SK-N-SH (cell line): ENCODE measurements around the gene ANO6. TPM values are rescaled to one million over a fixed set of nuclear protein-coding genes. Genes with fewer than 3 reads are reported as not detected.

Source experiments
- CTCF ChIA-PET: fragments of 300-600, 350-600 bp; formaldehyde crosslinking; extraction: SDS; loops from one replicate; lab custom pipeline; 2021; lab: Yijun Ruan, JAX
- POLR2A ChIA-PET: fragments of 350-600 bp; sonication (Branson Sonifier 250); formaldehyde crosslinking; extraction: SDS; loops from one replicate; lab custom pipeline; 2020; ENCODE audit warnings: antibody characterized with exemption, inconsistent platforms; lab: Yijun Ruan, JAX
- DNase-seq: peaks from one replicate; pipeline ENCODE4 v3.0.0; 2012
- H2AFZ ChIP-seq: fragments of 200-600 bp; sonication (generic); 2 replicates; pipeline ENCODE4 v1.8.1; 2016; ENCODE audit warnings: antibody characterized with exemption, mild to moderate bottlenecking, low read depth
- H3F3A ChIP-seq: fragments of 200-600 bp; sonication (generic); replicated peaks from 2 replicates; pipeline ENCODE3; 2016; ENCODE audit warnings: antibody characterized with exemption, mild to moderate bottlenecking; ENCODE audit not compliant: insufficient read depth
- H3K27ac ChIP-seq, 2 experiments: fragments of 200-500 bp in 1 of 2; fragments of 200-600 bp in 1 of 2; sonication (Bioruptor generic) in 1 of 2; sonication (generic), shearing (Covaris generic) in 1 of 2; 2 replicates each; pipeline versions ENCODE4 v1.5.1 to v1.6.1; 2014 to 2016; ENCODE audit warnings: low read depth in 2 of 2, inconsistent platforms in 1 of 2, low read length in 1 of 2, mild to moderate bottlenecking in 1 of 2, mixed read lengths in 1 of 2
- H3K27me3 ChIP-seq: fragments of 200-600 bp; sonication (generic), shearing (Covaris generic); 2 replicates; pipeline ENCODE4 v1.6.1; 2016; ENCODE audit warnings: mixed run types; ENCODE audit not compliant: insufficient read depth
- H3K36me3 ChIP-seq, 2 experiments: fragments of 200-500 bp in 1 of 2; fragments of 200-600 bp in 1 of 2; sonication (Bioruptor generic) in 1 of 2; sonication (generic) in 1 of 2; replicated peaks in 1 of 2; 2 replicates each; pipeline versions ENCODE3 to v1.5.1; 2014 to 2016; ENCODE audit warnings: low read length in 1 of 2, mild to moderate bottlenecking in 1 of 2; ENCODE audit not compliant: insufficient read depth in 2 of 2, control insufficient read depth in 1 of 2
- H3K4me1 ChIP-seq, 2 experiments: fragments of 200-500 bp in 1 of 2; fragments of 200-600 bp in 1 of 2; sonication (Bioruptor generic) in 1 of 2; sonication (generic), shearing (Covaris generic) in 1 of 2; 2 replicates each; pipeline versions ENCODE4 v1.5.1 to v1.6.1; 2014 to 2016; ENCODE audit warnings: low read depth in 1 of 2, low read length in 1 of 2, mixed run types in 1 of 2; ENCODE audit not compliant: insufficient read depth in 2 of 2, control insufficient read depth in 1 of 2
- H3K4me2 ChIP-seq: fragments of 200-600 bp; sonication (generic), shearing (Covaris generic); 2 replicates; pipeline ENCODE4 v1.6.1; 2017; ENCODE audit warnings: mixed run types
- H3K4me3 ChIP-seq, 2 experiments: fragments of 200-500 bp in 1 of 2; fragments of 200-600 bp in 1 of 2; sonication (Bioruptor generic) in 1 of 2; sonication (generic), shearing (Covaris generic) in 1 of 2; 2 replicates each; pipeline versions ENCODE4 v1.5.1 to v1.8.1; 2014 to 2016; ENCODE audit warnings: low read depth in 2 of 2, inconsistent platforms in 1 of 2, low read length in 1 of 2, mild to moderate bottlenecking in 1 of 2, mixed read lengths in 1 of 2, moderate library complexity in 1 of 2
- H3K79me2 ChIP-seq: fragments of 200-600 bp; sonication (generic); 2 replicates; pipeline ENCODE4 v1.8.1; 2017; ENCODE audit warnings: mild to moderate bottlenecking; ENCODE audit not compliant: insufficient read depth
- H3K9ac ChIP-seq: fragments of 200-600 bp; sonication (generic); 2 replicates; pipeline ENCODE4 v1.6.1; 2017; ENCODE audit warnings: mixed run types
- H3K9me2 ChIP-seq: fragments of 200-600 bp; sonication (generic); 2 replicates; pipeline ENCODE4 v1.6.1; 2017; ENCODE audit warnings: mixed run types
- H3K9me3 ChIP-seq: fragments of 200-600 bp; sonication (generic); 2 replicates; pipeline ENCODE4 v1.6.1; 2017; ENCODE audit warnings: mixed run types, mild to moderate bottlenecking, moderate library complexity
- H4K20me1 ChIP-seq: fragments of 200-600 bp; sonication (generic); 2 replicates; pipeline ENCODE4 v1.6.1; 2017; ENCODE audit warnings: mild to moderate bottlenecking, mixed run types; ENCODE audit not compliant: insufficient read depth
- CHD2 ChIP-seq: fragments of 150-350 bp; IDR thresholded peaks from 2 replicates; pipeline ENCODE4 v1.6.1; 2018; ENCODE audit warnings: low read length; ENCODE audit not compliant: partially characterized antibody
- ELF1 ChIP-seq: IDR thresholded peaks from 2 replicates; pipeline ENCODE4 v1.4.0; 2012
- EP300 ChIP-seq, 2 experiments: IDR thresholded peaks; 2 replicates each; pipeline versions ENCODE4 v1.4.0 to v1.6.1; 2012; ENCODE audit warnings: borderline replicate concordance in 1 of 2, low read depth in 1 of 2, low read length in 1 of 2
- EZH2phosphoT487 ChIP-seq: fragments of 200-600 bp; sonication (generic); IDR thresholded peaks from 2 replicates; pipeline ENCODE4 v1.6.1; 2017; ENCODE audit warnings: low read depth, mixed run types, mild to moderate bottlenecking, antibody characterized with exemption, moderate library complexity, borderline replicate concordance
- FOXM1 ChIP-seq: IDR thresholded peaks from 2 replicates; pipeline ENCODE4 v1.4.0; 2012; ENCODE audit warnings: low read depth, mild to moderate bottlenecking
- MEF2A ChIP-seq: IDR thresholded peaks from 2 replicates; pipeline ENCODE4 v1.4.0; 2012; ENCODE audit warnings: low read depth, borderline replicate concordance
- MXI1 ChIP-seq: IDR thresholded peaks from 2 replicates; pipeline ENCODE4 v1.6.1; 2012; ENCODE audit warnings: mild to moderate bottlenecking, low read depth, low read length, improper control_type of control experiment
- RAD21 ChIP-seq: IDR thresholded peaks from 2 replicates; pipeline ENCODE4 v1.6.1; 2012; ENCODE audit warnings: mild to moderate bottlenecking, low read length
- RCOR1 ChIP-seq: fragments of 150-350 bp; IDR thresholded peaks from 2 replicates; pipeline ENCODE4 v1.6.1; 2017; ENCODE audit warnings: antibody characterized with exemption, low read length
- SIN3A ChIP-seq: IDR thresholded peaks from 2 replicates; pipeline ENCODE4 v1.6.1; 2012; ENCODE audit warnings: low read depth, mild to moderate bottlenecking, low read length, moderate library complexity, borderline replicate concordance
- SMC3 ChIP-seq: IDR thresholded peaks from 2 replicates; pipeline ENCODE4 v1.6.1; 2012; ENCODE audit warnings: low read depth, low read length, improper control_type of control experiment
- TCF12 ChIP-seq: IDR thresholded peaks from 2 replicates; pipeline ENCODE4 v1.4.0; 2012
- YY1 ChIP-seq: IDR thresholded peaks from 2 replicates; pipeline ENCODE4 v1.4.0; 2012; ENCODE audit warnings: low read depth, mild to moderate bottlenecking
- WGBS: methylation state at CpG from one replicate; pipeline ENCODE4 v1.1.6; 2017; ENCODE audit warnings: low lambda C conversion rate; 5-methylcytosine and 5-hydroxymethylcytosine counted together
- polyA plus RNA-seq, 3 experiments: library from polyadenylated mRNA; depleted of rRNA; stranded (reverse); fragments of >200 nt; gene quantifications; 2 replicates each; pipeline ENCODE4 v1.2.3, GENCODE V29; 2012
- TF ChIP-seq, protein P1 (sequence below): fragments of 200-600 bp; sonication (generic); IDR thresholded peaks from 2 replicates; pipeline ENCODE4 v1.6.1; 2017; ENCODE audit warnings: antibody characterized with exemption, mild to moderate bottlenecking, moderate library complexity
- TF ChIP-seq, protein P2 (sequence below): IDR thresholded peaks from 2 replicates; pipeline ENCODE4 v1.4.0; 2012; ENCODE audit warnings: low read depth, borderline replicate concordance
- TF ChIP-seq, protein P3 (sequence below): IDR thresholded peaks from 2 replicates; pipeline ENCODE4; 2012
- TF ChIP-seq, protein P4 (sequence below): fragments of 150-350 bp; IDR thresholded peaks from 2 replicates; pipeline ENCODE4 v1.6.1; 2017; ENCODE audit warnings: antibody characterized with exemption, low read length, low read depth, borderline replicate concordance

ANO6 gene
- polyA plus RNA-seq, 1 of the 3 experiments (the other 2 are of a cell fraction): 20.1 TPM

DNA sequence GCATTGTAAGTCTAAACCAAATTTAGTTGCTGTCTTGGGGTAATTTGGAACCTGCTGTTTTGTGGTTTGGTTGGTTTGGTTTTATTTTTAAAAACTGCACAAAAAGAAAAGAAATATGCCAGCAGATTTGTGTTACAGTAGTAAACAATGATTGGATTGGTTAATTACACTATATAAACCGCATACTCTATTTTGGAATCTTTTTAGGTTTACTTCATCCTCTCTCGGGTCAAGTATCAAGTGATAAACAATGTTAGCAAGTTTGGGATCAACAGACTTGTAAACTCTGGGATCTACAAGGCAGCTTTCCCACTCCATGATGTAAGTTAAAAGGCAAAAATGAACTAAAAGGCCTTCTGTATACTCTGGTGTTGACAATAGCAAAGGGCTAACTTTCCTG is 132.4 kb downstream of the ANO6 start (continued):
- no peak for TF ChIP-seq ELF1
- no peak for TF ChIP-seq EZH2phosphoT487
- TF ChIP-seq, all 33 proteins: peak for 0

DNA sequence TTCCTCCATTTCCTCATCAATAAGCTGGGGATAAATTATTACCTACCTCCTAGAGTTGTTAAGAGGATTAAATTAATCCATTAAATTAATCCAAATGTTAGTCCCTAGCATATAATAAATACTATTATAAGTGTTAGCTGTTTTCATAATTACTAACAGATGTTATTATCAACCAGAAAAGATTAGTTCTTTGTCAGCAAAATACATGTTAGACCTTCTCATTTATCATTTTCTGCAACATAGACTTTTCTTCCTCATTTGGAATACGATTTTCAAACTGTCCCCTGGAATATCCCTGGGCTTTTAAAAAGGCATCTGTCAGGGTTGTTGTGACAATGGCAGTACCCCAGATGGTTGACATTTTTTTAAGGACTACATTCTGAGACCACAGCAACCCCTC is 133.1 kb downstream of the ANO6 start:
- WGBS: 68% methylated on average over 1 of the region's 1 CpG

More for the DNA sequence above, 133.1 kb downstream of the ANO6 start:
- Histone ChIP-seq H2AFZ (no peak overlapping the region), H3F3A (peaks cover 3% of the 10 kb centered on the region), H3K27ac (no peak overlapping the region), H3K36me3 (peaks cover 36 to 57% of the 10 kb centered on the region in 2 experiments), H3K9me2 (no peaks in the 10 kb centered on the region), H3K27me3 (no peaks in the 10 kb centered on the region), H3K4me3 (no peak overlapping the region), H3K79me2 (no peaks in the 10 kb centered on the region; the same call in 1 of the 2 replicates), H3K9me3 (no peaks in the 10 kb centered on the region), H3K4me1 (peaks cover 0 to 23% of the 10 kb centered on the region in 2 experiments; a peak in 3 of 4 replicates), H4K20me1 (no peaks in the 10 kb centered on the region), H3K4me2 (no peak overlapping the region), H3K9ac (no peak overlapping the region)
- ChIA-PET CTCF (interaction anchor here (1.0 kb wide), 2 partner anchors 13 to 17 kb away, joined by 3 read pairs; no protein-coding TSS in a partner anchor), POLR2A (no interaction called here)
- DNase-seq: no peak
- no peak for TF ChIP-seq MXI1
- TF ChIP-seq EP300 (IDR thresholded peaks at IDR 0.05; ENCODE audit: borderline replicate concordance in 1 of 2, low read depth in 1 of 2, low read length in 1 of 2): no peak
- no peak for TF ChIP-seq FOXM1
- no peak for TF ChIP-seq YY1
- no peak for TF ChIP-seq RAD21
- TF ChIP-seq SMC3: no peak
- no peak for TF ChIP-seq MEF2A
- TF ChIP-seq CHD2: no peak
- TF ChIP-seq, protein P1, sequence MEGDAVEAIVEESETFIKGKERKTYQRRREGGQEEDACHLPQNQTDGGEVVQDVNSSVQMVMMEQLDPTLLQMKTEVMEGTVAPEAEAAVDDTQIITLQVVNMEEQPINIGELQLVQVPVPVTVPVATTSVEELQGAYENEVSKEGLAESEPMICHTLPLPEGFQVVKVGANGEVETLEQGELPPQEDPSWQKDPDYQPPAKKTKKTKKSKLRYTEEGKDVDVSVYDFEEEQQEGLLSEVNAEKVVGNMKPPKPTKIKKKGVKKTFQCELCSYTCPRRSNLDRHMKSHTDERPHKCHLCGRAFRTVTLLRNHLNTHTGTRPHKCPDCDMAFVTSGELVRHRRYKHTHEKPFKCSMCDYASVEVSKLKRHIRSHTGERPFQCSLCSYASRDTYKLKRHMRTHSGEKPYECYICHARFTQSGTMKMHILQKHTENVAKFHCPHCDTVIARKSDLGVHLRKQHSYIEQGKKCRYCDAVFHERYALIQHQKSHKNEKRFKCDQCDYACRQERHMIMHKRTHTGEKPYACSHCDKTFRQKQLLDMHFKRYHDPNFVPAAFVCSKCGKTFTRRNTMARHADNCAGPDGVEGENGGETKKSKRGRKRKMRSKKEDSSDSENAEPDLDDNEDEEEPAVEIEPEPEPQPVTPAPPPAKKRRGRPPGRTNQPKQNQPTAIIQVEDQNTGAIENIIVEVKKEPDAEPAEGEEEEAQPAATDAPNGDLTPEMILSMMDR: no peak
- TF ChIP-seq, protein P2, sequence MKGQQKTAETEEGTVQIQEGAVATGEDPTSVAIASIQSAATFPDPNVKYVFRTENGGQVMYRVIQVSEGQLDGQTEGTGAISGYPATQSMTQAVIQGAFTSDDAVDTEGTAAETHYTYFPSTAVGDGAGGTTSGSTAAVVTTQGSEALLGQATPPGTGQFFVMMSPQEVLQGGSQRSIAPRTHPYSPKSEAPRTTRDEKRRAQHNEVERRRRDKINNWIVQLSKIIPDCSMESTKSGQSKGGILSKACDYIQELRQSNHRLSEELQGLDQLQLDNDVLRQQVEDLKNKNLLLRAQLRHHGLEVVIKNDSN: no peak
- TF ChIP-seq, protein P3, sequence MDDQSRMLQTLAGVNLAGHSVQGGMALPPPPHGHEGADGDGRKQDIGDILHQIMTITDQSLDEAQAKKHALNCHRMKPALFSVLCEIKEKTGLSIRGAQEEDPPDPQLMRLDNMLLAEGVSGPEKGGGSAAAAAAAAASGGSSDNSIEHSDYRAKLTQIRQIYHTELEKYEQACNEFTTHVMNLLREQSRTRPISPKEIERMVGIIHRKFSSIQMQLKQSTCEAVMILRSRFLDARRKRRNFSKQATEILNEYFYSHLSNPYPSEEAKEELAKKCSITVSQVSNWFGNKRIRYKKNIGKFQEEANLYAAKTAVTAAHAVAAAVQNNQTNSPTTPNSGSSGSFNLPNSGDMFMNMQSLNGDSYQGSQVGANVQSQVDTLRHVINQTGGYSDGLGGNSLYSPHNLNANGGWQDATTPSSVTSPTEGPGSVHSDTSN: no peak
- TF ChIP-seq TCF12: no peak
- TF ChIP-seq, protein P4, sequence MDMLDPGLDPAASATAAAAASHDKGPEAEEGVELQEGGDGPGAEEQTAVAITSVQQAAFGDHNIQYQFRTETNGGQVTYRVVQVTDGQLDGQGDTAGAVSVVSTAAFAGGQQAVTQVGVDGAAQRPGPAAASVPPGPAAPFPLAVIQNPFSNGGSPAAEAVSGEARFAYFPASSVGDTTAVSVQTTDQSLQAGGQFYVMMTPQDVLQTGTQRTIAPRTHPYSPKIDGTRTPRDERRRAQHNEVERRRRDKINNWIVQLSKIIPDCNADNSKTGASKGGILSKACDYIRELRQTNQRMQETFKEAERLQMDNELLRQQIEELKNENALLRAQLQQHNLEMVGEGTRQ: no peak
- no peak for TF ChIP-seq SIN3A
- TF ChIP-seq ELF1: no peak
- no peak for TF ChIP-seq RCOR1
